HG03066 (cell line): ENCODE measurements around the gene CEP85.
"Not testable (repeated sequence)": the region's sequence is repeated elsewhere in the genome, so short reads cannot be mapped to it uniquely, and the experiment has no call there.

Experiments used
- ATAC-seq: cut with Tn5 transposase; IDR thresholded peaks from one replicate; pipeline ENCODE4 v1.9.1; 2021; ENCODE audit warnings: low read depth; ENCODE audit not compliant: unreplicated experiment

Gene CEP85

GRCh38 chr1:26307966-26308899 is 74.2 kb downstream of the CEP85 start:
- not testable (repeated sequence) for ATAC-seq

- no peak for ATAC-seq
Observed at GRCh38 chr1:26314501-26314900, 80.5 kb downstream of the CEP85 start.

- ATAC-seq: no peak
Observed at GRCh38 chr1:26315874-26316850, 82.2 kb downstream of the CEP85 start.

- no peak for ATAC-seq
Observed at GRCh38 chr1:26317146-26317545, 83.1 kb downstream of the CEP85 start.

- ATAC-seq: no peak
Observed at GRCh38 chr1:26317612-26318337, 83.8 kb downstream of the CEP85 start, which contains the start of gene CD52. TSS of gene CD52 (plus strand) at chr1:26317958. CDS start at chr1:26318018, 60 bp downstream.

GRCh38 chr1:26318338-26319064 is 84.5 kb downstream of the CEP85 start:
- ATAC-seq: no peak

GRCh38 chr1:26320896-26321295 is 86.9 kb downstream of the CEP85 start:
- no peak for ATAC-seq

GRCh38 chr1:26321315-26322041 is 87.5 kb downstream of the CEP85 start:
- peak; percentile 37 for ATAC-seq

DNA sequence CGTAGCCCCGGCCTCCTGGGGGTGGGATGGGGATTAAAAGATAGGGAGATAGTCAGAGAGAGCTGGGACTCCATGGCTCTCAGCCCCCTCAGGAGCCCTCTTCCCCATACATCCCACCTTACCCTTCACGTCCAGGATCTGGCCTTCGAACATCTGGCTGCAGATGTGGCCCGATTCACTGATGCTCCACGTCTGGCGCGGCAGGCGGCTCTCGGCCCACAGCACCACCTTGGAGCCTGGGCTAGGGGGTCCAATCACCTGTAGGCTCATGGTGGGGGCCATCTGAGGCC is 88.0 kb downstream of the CEP85 start:
- no peak for ATAC-seq

DNA sequence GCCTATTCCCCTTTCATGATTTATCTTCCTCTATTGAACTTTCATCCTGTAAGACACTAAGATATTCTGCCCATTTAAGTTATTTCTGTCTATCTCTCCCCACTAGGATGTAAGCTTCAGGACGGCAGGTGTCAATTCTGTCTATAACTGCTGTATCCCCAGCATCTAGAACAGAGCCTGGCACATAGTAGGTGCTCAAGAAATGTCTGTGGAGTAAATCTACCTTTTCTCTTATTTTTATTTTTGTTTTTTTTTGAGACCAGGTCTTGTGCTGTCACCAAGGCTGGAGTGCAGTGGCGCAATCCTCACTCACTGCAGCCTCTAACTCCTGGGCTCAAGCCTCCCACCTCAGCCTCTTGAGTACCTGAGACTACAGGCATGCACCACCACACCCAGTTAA is 89.4 kb downstream of the CEP85 start:
- ATAC-seq: no peak

GRCh38 chr1:26324550-26324949 is 90.5 kb downstream of the CEP85 start:
- ATAC-seq: no peak

DNA sequence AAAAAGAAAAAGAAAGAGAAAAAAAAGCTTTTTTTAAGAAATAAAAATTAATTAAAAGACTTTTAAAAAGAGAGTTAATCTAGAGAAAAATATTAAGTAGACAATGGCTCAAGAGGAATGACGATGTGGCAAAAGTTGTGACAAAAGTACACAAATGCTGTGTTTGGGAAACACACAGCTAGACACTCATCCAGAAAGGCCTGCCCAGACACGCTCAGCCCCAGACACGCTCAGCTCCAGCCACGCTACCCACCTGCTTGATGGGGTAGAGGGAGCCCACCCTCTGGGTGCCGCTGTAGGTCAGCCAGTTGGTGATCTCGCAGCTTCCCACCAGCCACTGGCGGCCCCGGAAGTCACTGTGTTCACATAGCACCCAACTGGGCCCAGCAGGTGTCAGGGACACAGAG is 94.0 kb downstream of the CEP85 start:
- no peak for ATAC-seq
